IPS-18a (cell line): ENCODE results near the gene VIPR2.

Source experiments
- H3K27ac ChIP-seq: one replicate; pipeline ENCODE4 v1.5.1; 2013; ENCODE audit warnings: low read length
- H3K27me3 ChIP-seq: one replicate; pipeline ENCODE4 v1.6.1; 2013; ENCODE audit warnings: mild to moderate bottlenecking, low read length; ENCODE audit not compliant: control insufficient read depth, insufficient read depth
- H3K36me3 ChIP-seq: one replicate; pipeline ENCODE4 v1.6.1; 2013; ENCODE audit warnings: low read depth, low read length; ENCODE audit not compliant: control insufficient read depth
- H3K4me1 ChIP-seq: one replicate; pipeline ENCODE4 v1.6.1; 2013; ENCODE audit warnings: low read depth, low read length; ENCODE audit not compliant: control insufficient read depth
- H3K4me3 ChIP-seq: one replicate; pipeline ENCODE4 v1.5.1; 2013; ENCODE audit warnings: low read length
- H3K9ac ChIP-seq: one replicate; pipeline ENCODE4 v1.6.1; 2013; ENCODE audit warnings: mild to moderate bottlenecking, low read length, moderate library complexity
- H3K9me3 ChIP-seq: one replicate; pipeline ENCODE4 v1.6.1; 2013; ENCODE audit warnings: low read depth, low read length; ENCODE audit not compliant: control insufficient read depth

VIPR2 gene

DNA sequence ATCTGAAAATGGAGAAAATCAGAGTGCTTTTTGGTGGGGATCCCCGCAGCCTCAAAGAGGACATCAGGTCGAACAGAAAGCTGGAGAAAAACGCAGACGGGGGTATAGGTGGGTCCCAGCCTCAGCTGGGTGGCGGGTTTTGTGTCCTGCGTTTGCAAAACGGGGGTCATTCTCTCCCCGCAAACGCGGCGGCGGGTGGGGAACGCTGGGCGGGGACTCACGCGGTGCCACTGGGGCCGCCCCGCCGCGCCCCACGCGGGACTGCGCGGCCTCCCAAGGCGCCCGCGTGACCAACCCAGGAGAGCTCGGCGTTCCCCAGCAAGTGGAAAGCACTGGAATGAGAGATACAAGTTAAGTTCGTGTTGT, 806 bp upstream of the VIPR2 start:
- no peak overlapping the region for H3K9ac ChIP-seq
- H3K4me3 ChIP-seq = peak overlapping the region; percentile 54
- H3K27me3 ChIP-seq = peaks cover 54% of the 10 kb centered on the region
- H3K27ac ChIP-seq = no peak overlapping the region
- H3K9me3 ChIP-seq = no peaks in the 10 kb centered on the region
- no peaks in the 10 kb centered on the region for H3K36me3 ChIP-seq
- H3K4me1 ChIP-seq = peaks cover 48% of the 10 kb centered on the region

DNA sequence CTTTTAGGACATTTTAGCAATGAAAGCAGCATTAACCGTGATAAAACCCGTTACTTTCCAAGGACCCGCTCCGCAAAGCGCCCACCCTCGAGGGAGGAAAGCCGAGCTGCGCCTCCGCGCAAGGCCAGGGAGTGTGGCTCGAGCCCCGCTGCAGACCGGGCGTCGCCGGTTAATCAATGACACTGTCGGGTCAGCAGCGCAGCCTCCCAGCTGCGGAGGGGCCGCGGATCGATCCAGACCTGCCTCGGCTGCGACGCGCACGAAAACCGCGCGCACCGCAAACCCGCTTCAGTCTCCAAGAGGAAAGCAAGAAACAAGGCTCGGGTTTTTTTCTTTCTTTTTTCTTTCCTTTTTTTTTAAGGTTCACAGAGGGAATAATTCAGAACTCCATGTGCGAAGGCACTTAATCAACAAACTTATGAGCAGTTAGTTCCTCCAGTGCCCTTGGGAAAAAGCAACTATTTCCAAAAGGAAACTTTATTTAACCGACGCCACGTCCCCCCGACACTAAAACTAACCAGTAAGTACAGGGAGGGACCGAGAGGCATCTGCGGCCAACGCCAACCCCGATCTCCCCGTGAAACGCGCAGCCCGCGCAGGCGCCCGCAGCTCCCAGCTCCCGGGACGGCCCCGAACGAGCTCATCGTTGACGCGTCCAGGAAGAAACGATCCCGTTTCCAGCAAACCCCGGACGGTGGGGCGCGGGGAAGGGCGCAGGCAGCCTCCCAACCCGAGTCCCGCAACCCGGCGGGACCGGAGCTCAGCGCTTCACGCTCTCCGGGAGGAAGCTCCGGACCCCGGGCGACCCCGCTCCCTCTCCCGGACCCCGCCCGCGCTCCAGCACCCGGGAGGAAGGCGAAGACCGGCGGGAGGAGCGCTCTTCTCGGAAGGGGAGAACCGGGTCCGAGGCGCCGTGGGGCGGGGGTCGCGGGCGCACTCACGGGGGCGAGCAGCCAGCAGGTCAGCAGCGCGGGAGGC, 598 bp downstream of the VIPR2 start:
- Histone ChIP-seq H3K27ac (no peak overlapping the region), H3K9me3 (no peaks in the 10 kb centered on the region), H3K36me3 (no peaks in the 10 kb centered on the region), H3K9ac (peak overlapping the region; percentile 17), H3K4me3 (peak overlapping the region; percentile 70), H3K27me3 (peaks cover 54% of the 10 kb centered on the region), H3K4me1 (peaks cover 52% of the 10 kb centered on the region)

DNA sequence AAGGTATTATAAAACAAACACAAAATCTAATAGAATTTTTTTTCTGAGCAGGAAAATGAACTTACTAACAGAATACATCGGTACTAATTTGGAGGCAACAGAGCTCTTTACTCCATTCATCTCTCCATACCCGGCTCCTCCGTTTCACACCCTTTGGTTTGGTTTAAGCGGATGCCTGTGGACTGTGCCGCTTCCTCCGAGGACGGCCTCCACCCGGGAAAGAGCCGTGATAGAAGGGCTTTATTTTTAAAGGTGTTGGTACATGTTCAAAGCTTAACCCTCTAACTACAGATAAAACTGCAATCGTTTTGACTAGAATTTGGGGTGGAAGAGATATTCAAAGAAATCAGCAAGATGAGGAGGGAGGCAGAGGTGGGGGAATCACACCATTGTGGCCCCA, 1.9 kb downstream of the VIPR2 start:
- peak overlapping the region; percentile 70 for H3K4me3 ChIP-seq
- no peak overlapping the region for H3K27ac ChIP-seq
- no peaks in the 10 kb centered on the region for H3K9me3 ChIP-seq
- H3K4me1 ChIP-seq = peaks cover 48% of the 10 kb centered on the region
- peaks cover 49% of the 10 kb centered on the region for H3K27me3 ChIP-seq
- H3K9ac ChIP-seq = no peak overlapping the region
- no peaks in the 10 kb centered on the region for H3K36me3 ChIP-seq

DNA sequence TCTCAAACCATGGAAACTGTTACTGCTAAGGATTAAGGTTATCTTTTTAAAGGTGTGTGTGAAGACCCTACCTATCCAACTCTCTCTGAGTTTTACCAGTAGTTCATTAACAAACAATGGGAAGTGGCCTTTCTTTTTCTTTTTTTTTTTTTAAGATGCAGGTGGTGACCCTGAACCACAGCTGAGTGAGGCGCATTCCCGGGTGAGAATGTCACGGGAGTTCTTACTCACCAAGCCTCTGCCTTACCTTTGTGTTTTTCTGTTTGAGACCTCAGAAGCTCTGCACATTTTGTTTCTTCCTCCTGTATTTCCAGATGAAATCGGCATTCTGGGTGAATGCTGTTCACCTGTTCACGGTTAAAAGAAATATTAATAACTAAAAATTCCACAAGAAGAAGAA, 2.5 kb downstream of the VIPR2 start:
- no peak overlapping the region for H3K27ac ChIP-seq
- H3K36me3 ChIP-seq = no peaks in the 10 kb centered on the region
- H3K27me3 ChIP-seq = peaks cover 46% of the 10 kb centered on the region
- H3K4me3 ChIP-seq = peak overlapping the region; percentile 70
- H3K9me3 ChIP-seq = no peaks in the 10 kb centered on the region
- H3K9ac ChIP-seq = no peak overlapping the region
- peaks cover 43% of the 10 kb centered on the region for H3K4me1 ChIP-seq

DNA sequence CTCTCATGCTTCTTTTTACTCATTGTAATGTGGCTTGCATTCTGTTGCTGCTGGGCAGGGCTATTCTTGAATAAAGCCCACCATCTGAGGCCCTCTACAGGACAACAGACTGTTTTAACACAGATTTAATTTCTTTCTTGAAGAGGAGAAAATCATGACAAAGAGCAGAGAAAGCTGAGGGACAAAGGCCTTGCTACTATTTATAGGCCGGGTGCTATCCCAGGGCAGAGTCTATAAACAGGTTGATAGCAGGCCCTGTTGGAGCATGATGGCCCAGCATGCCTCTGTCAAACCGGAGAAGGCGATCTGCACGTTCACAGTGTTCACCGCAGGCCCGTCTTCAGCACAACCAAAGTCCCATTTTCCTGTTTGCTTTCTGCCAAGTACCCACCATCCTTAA, 3.0 kb downstream of the VIPR2 start:
- Histone ChIP-seq H3K9ac (no peak overlapping the region), H3K36me3 (no peaks in the 10 kb centered on the region)

DNA sequence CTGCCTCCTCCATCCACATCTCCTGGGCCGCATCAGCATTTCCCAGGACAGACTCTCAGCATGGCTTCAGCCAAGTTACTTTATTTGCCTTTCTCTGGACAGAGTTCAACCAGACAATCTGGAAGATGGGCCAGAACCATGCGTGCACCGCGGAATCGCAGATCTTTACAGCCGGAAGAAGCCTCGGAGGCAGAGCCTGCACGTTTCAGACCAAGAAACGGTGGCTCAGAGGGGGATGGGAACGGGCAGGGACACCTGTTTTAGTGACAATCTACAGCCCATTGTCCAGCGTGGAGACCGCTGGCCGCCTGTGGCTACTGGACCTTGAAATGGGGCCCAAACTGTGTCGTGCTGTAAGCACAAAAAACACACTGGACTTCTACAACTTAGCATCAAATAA, 3.5 kb downstream of the VIPR2 start:
- peaks cover 40% of the 10 kb centered on the region for H3K27me3 ChIP-seq
- no peak overlapping the region for H3K9ac ChIP-seq
- no peaks in the 10 kb centered on the region for H3K36me3 ChIP-seq
- H3K27ac ChIP-seq = no peak overlapping the region
- no peaks in the 10 kb centered on the region for H3K9me3 ChIP-seq
- peak overlapping the region; percentile 70 for H3K4me3 ChIP-seq
- peaks cover 41% of the 10 kb centered on the region for H3K4me1 ChIP-seq

More for the DNA sequence above, 3.0 kb downstream of the VIPR2 start:
- no peaks in the 10 kb centered on the region for H3K9me3 ChIP-seq
- peaks cover 44% of the 10 kb centered on the region for H3K27me3 ChIP-seq
- peaks cover 41% of the 10 kb centered on the region for H3K4me1 ChIP-seq
- H3K4me3 ChIP-seq = peak overlapping the region; percentile 70
- no peak overlapping the region for H3K27ac ChIP-seq

DNA sequence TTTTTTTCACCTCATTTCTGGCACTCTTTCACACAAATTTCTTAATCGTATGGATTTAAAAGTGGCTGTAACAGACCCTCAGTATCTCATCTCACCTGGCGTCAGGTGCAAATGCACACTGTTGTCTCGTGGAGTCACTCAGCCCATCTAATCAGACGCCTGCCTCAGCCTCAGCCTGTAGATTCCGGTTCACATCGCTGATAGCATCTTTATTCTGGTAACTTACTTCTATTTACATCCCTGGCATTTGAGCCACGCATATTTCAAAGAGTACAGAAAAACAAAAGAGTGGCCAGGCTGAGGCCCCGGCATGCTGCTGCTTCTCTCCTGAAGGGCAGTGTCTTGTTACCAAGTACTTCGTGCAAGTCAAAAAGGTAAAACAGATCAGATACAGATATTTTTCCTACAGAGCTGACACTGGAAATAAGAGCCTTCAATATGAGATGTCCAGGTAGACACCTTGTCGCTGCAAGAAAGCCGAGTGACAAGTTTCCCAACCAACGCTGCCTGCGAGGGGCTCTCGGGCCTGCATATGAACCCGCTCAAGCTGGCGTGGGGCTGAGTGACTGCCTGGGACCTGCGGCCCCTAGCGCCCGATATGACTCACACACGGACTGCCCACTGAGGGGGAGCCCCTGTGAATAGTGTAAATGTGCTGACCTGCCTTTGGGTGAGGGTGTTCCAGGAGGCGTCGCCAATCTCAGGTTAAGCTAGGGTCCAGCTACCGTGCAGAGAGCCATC, 4.3 kb downstream of the VIPR2 start:
- no peaks in the 10 kb centered on the region for H3K9me3 ChIP-seq

DNA sequence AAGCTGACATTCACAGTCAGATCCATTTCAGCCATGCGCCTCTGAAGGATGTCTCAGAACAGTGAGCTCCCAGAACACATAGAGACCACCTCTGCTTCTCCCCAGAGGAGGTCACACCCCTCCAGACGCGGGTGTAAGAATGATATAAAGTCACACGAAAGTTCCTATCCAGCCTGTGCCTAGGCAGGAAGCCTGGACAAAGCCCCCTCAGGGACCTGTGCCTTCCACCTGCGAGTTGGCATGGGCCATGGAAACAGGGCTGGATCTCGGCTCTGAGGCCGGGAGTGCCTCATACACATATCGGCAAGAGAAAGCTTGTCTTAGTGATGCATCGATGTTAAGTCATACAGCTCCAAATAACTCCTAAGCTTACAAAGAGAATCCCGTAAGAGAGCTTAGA, 5.0 kb downstream of the VIPR2 start:
- no peak overlapping the region for H3K27ac ChIP-seq
- H3K27me3 ChIP-seq = peaks cover 28% of the 10 kb centered on the region
- H3K9ac ChIP-seq = no peak overlapping the region
- H3K36me3 ChIP-seq = no peaks in the 10 kb centered on the region
- no peaks in the 10 kb centered on the region for H3K9me3 ChIP-seq
- H3K4me3 ChIP-seq = no peak overlapping the region
- peaks cover 41% of the 10 kb centered on the region for H3K4me1 ChIP-seq

More for the DNA sequence above, 4.3 kb downstream of the VIPR2 start:
- peaks cover 41% of the 10 kb centered on the region for H3K4me1 ChIP-seq
- H3K36me3 ChIP-seq = no peaks in the 10 kb centered on the region
- H3K27ac ChIP-seq = no peak overlapping the region
- no peak overlapping the region for H3K4me3 ChIP-seq
- no peak overlapping the region for H3K9ac ChIP-seq
- peaks cover 31% of the 10 kb centered on the region for H3K27me3 ChIP-seq

DNA sequence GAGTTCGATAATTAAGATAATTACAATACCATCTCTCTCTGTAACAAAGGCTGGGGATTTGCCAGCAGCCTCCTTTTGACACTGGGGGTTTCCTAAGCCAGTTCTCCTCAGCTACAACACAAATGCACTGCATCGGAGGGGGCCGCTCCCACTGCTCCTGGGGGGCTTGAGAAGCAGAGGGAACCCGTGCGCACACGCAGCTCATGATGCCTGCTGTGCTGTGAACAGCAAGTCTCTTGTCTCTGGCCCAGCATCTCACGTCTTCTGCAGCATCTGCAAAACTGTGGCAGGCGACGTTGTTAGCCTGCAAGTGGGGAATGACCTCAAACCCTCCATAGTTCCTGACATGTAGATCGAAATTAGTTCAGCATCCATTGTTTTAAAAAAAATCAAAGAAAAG, 5.5 kb downstream of the VIPR2 start:
- H3K4me3 ChIP-seq = no peak overlapping the region
- no peak overlapping the region for H3K27ac ChIP-seq
- H3K4me1 ChIP-seq = peaks cover 41% of the 10 kb centered on the region
- H3K9ac ChIP-seq = no peak overlapping the region
- H3K36me3 ChIP-seq = no peaks in the 10 kb centered on the region
- H3K9me3 ChIP-seq = no peaks in the 10 kb centered on the region
- peaks cover 25% of the 10 kb centered on the region for H3K27me3 ChIP-seq

DNA sequence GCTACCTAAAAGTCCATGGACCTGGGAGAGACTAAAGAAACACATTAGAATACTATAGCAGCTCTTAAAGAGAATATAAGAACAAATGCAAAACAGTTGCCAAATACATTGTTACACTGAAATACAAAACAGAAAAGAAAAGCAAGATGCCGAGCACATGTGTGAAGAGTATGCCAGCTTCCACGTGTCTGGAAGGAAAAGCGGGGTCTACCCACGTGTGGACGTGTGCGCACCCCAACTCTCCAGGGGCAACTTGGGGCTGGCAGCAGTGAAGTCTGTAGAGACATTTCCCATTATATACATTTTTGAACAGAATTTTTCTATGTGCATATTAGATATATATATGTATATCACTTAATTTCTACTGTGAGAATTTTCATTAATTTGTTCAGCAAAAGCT, 6.2 kb downstream of the VIPR2 start:
- H3K36me3 ChIP-seq = no peaks in the 10 kb centered on the region
- peaks cover 35% of the 10 kb centered on the region for H3K4me1 ChIP-seq
- no peaks in the 10 kb centered on the region for H3K9me3 ChIP-seq
- no peak overlapping the region for H3K27ac ChIP-seq
- no peak overlapping the region for H3K9ac ChIP-seq
- peaks cover 18% of the 10 kb centered on the region for H3K27me3 ChIP-seq
- no peak overlapping the region for H3K4me3 ChIP-seq

DNA sequence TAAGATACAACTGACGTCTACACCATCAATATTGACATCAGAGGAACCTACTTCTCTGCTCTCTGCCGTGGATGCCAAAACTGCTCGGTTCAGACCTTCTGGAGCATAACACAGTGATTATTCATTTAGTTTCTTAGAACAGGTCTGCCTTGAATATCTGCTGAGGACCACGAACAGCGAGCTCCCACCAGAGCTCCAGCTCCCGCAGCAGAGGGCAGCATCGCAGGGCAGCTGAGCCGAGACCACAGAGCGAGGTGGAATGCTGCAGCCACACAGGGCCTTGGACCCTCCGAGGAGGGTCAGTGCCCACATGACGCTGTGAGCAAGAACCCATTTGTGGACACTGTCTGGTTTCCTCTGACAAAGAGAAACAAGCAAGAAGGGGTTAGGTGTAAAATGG, 6.8 kb downstream of the VIPR2 start:
- Histone ChIP-seq H3K36me3 (no peaks in the 10 kb centered on the region), H3K27me3 (peaks cover 12% of the 10 kb centered on the region), H3K9ac (no peak overlapping the region), H3K4me3 (no peak overlapping the region), H3K9me3 (no peaks in the 10 kb centered on the region), H3K4me1 (peaks cover 29% of the 10 kb centered on the region), H3K27ac (no peak overlapping the region)
